IMR-90 (cell line): ENCODE results near the gene TMEM62. TPM values are rescaled to one million over a fixed set of nuclear protein-coding genes. Genes with fewer than 3 reads are reported as not detected.

Source experiments
- ATAC-seq: fragments of 200-7000 bp; cut with Tn5 transposase; 2 replicates; pipeline ENCODE4 v1.9.1; 2020; ENCODE audit warnings: low read depth, mild to moderate bottlenecking, moderate library complexity
- BruUV-seq: library from RNA; stranded (reverse); fragments of 400-500 nt; replicated peaks from 2 replicates; lab custom pipeline; 2021; lab: Mats Ljungman, UMichigan
- CTCF ChIA-PET: fragments of 300-600 bp; formaldehyde crosslinking; extraction: SDS; loops from one replicate; lab custom pipeline; 2021; ENCODE audit warnings: antibody characterized with exemption; lab: Yijun Ruan, JAX
- POLR2A ChIA-PET: fragments of 300-600 bp; sonication (Branson Sonifier 250); formaldehyde crosslinking; loops from one replicate; lab custom pipeline; 2022; ENCODE audit warnings: antibody characterized with exemption; ENCODE audit not compliant: unreplicated experiment; lab: Charles Lee
- DNase-seq: peaks from one replicate; pipeline ENCODE4 v3.0.0; 2013
- H2AFZ ChIP-seq: replicated peaks from 2 replicates; pipeline ENCODE3; 2013; ENCODE audit warnings: low read length, mild to moderate bottlenecking; ENCODE audit not compliant: poor library complexity
- H2AK5ac ChIP-seq: 2 replicates; pipeline ENCODE4 v1.6.1; 2013; ENCODE audit warnings: low read depth, low read length, inconsistent platforms
- H2AK9ac ChIP-seq: replicated peaks from 2 replicates; pipeline ENCODE3; 2013; ENCODE audit warnings: mild to moderate bottlenecking, low read depth, low read length, moderate library complexity; ENCODE audit not compliant: poor library complexity
- H2BK120ac ChIP-seq: 2 replicates; pipeline ENCODE4 v1.6.1; 2013; ENCODE audit warnings: low read depth, low read length, inconsistent platforms
- H2BK15ac ChIP-seq: 3 replicates; pipeline ENCODE4 v1.6.1; 2013; ENCODE audit warnings: low read depth, low read length, inconsistent platforms
- H2BK20ac ChIP-seq: 2 replicates; pipeline ENCODE4 v1.6.1; 2013; ENCODE audit warnings: low read depth, mild to moderate bottlenecking, inconsistent platforms, low read length, moderate library complexity
- H2BK5ac ChIP-seq: 2 replicates; pipeline ENCODE4 v1.6.1; 2013; ENCODE audit warnings: mild to moderate bottlenecking, low read depth, low read length, inconsistent platforms; ENCODE audit not compliant: poor library complexity, severe bottlenecking
- H3K14ac ChIP-seq: replicated peaks from 2 replicates; pipeline ENCODE4 v1.6.1; 2013; ENCODE audit warnings: low read depth, low read length, inconsistent platforms
- H3K18ac ChIP-seq: 2 replicates; pipeline ENCODE4 v1.6.1; 2013; ENCODE audit warnings: low read depth, low read length, control low read depth
- H3K23ac ChIP-seq: 2 replicates; pipeline ENCODE4 v1.6.1; 2013; ENCODE audit warnings: low read depth, low read length, inconsistent platforms
- H3K27ac ChIP-seq: 2 replicates; pipeline ENCODE4 v1.5.1; 2013; ENCODE audit warnings: mild to moderate bottlenecking, control low read depth, low read length; ENCODE audit not compliant: insufficient read depth
- H3K27me3 ChIP-seq: 2 replicates; pipeline ENCODE4 v1.6.1; 2013; ENCODE audit warnings: low read length; ENCODE audit not compliant: control insufficient read depth, insufficient read depth
- H3K36me3 ChIP-seq: 2 replicates; pipeline ENCODE4 v1.6.1; 2013; ENCODE audit warnings: low read length, mixed read lengths; ENCODE audit not compliant: control insufficient read depth, insufficient read depth
- H3K4ac ChIP-seq: 2 replicates; pipeline ENCODE4 v1.6.1; 2013; ENCODE audit warnings: low read depth, low read length, inconsistent platforms
- H3K4me1 ChIP-seq: 2 replicates; pipeline ENCODE4 v1.6.1; 2013; ENCODE audit warnings: low read length, mixed read lengths; ENCODE audit not compliant: control insufficient read depth, insufficient read depth
- H3K4me2 ChIP-seq: 2 replicates; pipeline ENCODE4 v1.6.1; 2013; ENCODE audit warnings: low read depth, mild to moderate bottlenecking, control low read depth, low read length, moderate library complexity
- H3K4me3 ChIP-seq: 2 replicates; pipeline ENCODE4 v1.5.1; 2013; ENCODE audit warnings: low read depth, mild to moderate bottlenecking, control low read depth, low read length, moderate library complexity; ENCODE audit not compliant: insufficient read depth
- H3K56ac ChIP-seq: 2 replicates; pipeline ENCODE4 v1.6.1; 2013; ENCODE audit warnings: low read length, inconsistent platforms; ENCODE audit not compliant: insufficient read depth; ENCODE audit errors: extremely low read depth
- H3K79me1 ChIP-seq, 2 experiments: 2 replicates each; pipeline ENCODE4 v1.6.1; 2013; ENCODE audit warnings: low read length in 2 of 2, inconsistent platforms in 1 of 2, low read depth in 1 of 2
- H3K9ac ChIP-seq: 2 replicates; pipeline ENCODE4 v1.6.1; 2013; ENCODE audit warnings: low read depth, low read length, control low read depth
- H3K9me1 ChIP-seq: 2 replicates; pipeline ENCODE4 v1.6.1; 2013; ENCODE audit warnings: low read length, inconsistent platforms; ENCODE audit not compliant: insufficient read depth
- H3K9me3 ChIP-seq: 2 replicates; pipeline ENCODE4 v1.6.1; 2013; ENCODE audit warnings: low read length; ENCODE audit not compliant: control insufficient read depth, insufficient read depth
- H4K20me1 ChIP-seq: 2 replicates; pipeline ENCODE4 v1.6.1; 2013; ENCODE audit warnings: low read length, inconsistent platforms; ENCODE audit not compliant: insufficient read depth
- H4K5ac ChIP-seq: 2 replicates; pipeline ENCODE4 v1.6.1; 2013; ENCODE audit warnings: mild to moderate bottlenecking, low read depth, low read length, control low read depth
- H4K8ac ChIP-seq, 2 experiments: 2 replicates each; pipeline ENCODE4 v1.6.1; 2013; ENCODE audit warnings: low read depth in 2 of 2, low read length in 2 of 2, control low read depth in 1 of 2, inconsistent platforms in 1 of 2
- H4K91ac ChIP-seq: 2 replicates; pipeline ENCODE4 v1.6.1; 2013; ENCODE audit warnings: low read depth, low read length, inconsistent platforms; ENCODE audit not compliant: insufficient read depth
- NFE2L2 ChIP-seq: fragments of 150-350 bp; IDR thresholded peaks from 2 replicates; pipeline ENCODE4 v1.6.1; 2016; ENCODE audit warnings: low read depth, mild to moderate bottlenecking, low read length
- SMC3 ChIP-seq: fragments of 150-350 bp; IDR thresholded peaks from 2 replicates; pipeline ENCODE4 v1.6.1; 2016; ENCODE audit warnings: low read depth, mild to moderate bottlenecking, antibody characterized with exemption, low read length, moderate library complexity
- WGBS, 2 experiments: methylation state at CpG; one replicate each; pipeline versions ENCODE4 v1.1.5 to v1.1.7; 2013; ENCODE audit warnings: missing lambda C conversion rate in 2 of 2; ENCODE audit not compliant: insufficient read length in 1 of 2; ENCODE audit errors: extremely low coverage in 2 of 2; 5-methylcytosine and 5-hydroxymethylcytosine counted together
- dilution Hi-C: fragments of 300-500 bp; cut with HindIII; formaldehyde crosslinking; loops from one replicate; pipeline ENCODE4 v1.14.3; 2018; ENCODE audit warnings: low sequenced_read_pairs; ENCODE audit not compliant: unreplicated experiment
- in situ Hi-C: fragments of 300-500 bp; cut with MboI; formaldehyde crosslinking; loops from 3 replicates; pipeline ENCODE4 v1.14.3; 2019; ENCODE audit warnings: low sequenced_read_pairs, inconsistent platforms, mixed read lengths
- intact Hi-C: fragments of 100-400 bp; cut with micrococcal nuclease; formaldehyde crosslinking; loops from 2 replicates; pipeline ENCODE4 v1.10.0; 2022
- polyA plus RNA-seq, 3 experiments: library from polyadenylated mRNA; depleted of rRNA; stranded (reverse); fragments of >200 nt; gene quantifications; 2 replicates each; pipeline ENCODE4 v1.2.3, GENCODE V29; 2012; ENCODE audit warnings: low replicate concordance in 1 of 3
- total RNA-seq: library from RNA; depleted of rRNA; stranded (reverse); fragments of >200 nt; gene quantifications from 2 replicates; pipeline ENCODE4 v1.2.3, GENCODE V29; 2012
- TF ChIP-seq, protein P1 (sequence below): fragments of 150-350 bp; IDR thresholded peaks from 2 replicates; pipeline ENCODE4 v1.6.1; 2017; ENCODE audit warnings: mild to moderate bottlenecking, antibody characterized with exemption, low read length, low read depth

Gene TMEM62
- total and polyA plus RNA-seq, 2 of the 4 experiments (the other 2 are of a cell fraction): 3.7 to 5.6 TPM

DNA sequence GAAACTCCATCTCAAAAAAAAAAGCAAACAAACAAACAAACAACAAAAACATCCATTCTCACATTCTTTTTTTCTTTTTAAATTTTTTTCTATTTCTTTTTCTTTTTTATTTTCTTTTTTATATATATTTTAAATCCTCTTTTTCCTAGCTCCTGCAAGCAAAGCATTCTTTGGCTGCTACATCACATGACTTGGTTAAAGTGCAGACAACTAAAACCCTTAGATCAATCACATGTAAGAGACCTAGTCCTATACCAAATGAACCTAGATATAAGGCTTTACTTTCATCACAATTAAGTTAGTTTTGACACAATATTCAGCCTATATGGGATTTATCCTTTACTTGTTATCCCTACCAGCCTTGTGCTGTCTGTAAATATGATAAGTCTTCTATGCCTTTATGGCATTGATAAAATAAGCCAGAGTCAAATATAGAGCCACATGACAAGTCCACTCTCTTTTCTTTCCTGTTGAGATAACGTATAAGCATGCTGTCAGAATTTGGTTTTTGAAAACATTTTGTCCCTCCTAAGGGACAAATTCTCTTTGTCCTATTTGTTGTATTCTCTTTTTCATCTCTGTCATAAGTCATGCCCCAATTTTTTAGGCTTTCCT lies 38.9 kb upstream of the TMEM62 start:
- no peak overlapping the region for H3K14ac ChIP-seq
- peaks cover 13% of the 10 kb centered on the region; the same call in 1 of the 2 replicates for H3K9me1 ChIP-seq
- no peak overlapping the region for H3K4me3 ChIP-seq
- H4K20me1 ChIP-seq: peaks cover 28% of the 10 kb centered on the region
- no peak overlapping the region for H3K9ac ChIP-seq
- peaks cover 9 to 61% of the 10 kb centered on the region in 2 experiments; a peak in 3 of 4 replicates for H3K79me1 ChIP-seq
- H4K8ac ChIP-seq: no peak overlapping the region
- H2AFZ ChIP-seq: no peak overlapping the region
- no peak for ATAC-seq
- no peak overlapping the region for H3K56ac ChIP-seq
- H3K18ac ChIP-seq: no peak overlapping the region
- H2BK120ac ChIP-seq: no peak overlapping the region
- no peak overlapping the region for H2AK9ac ChIP-seq
- in situ Hi-C loops: no loop called here
- no peak overlapping the region for H2BK15ac ChIP-seq
- H3K4ac ChIP-seq: no peak overlapping the region
- H2BK5ac ChIP-seq: no peak overlapping the region
- no peaks in the 10 kb centered on the region for H3K27me3 ChIP-seq
- no peaks in the 10 kb centered on the region for H3K9me3 ChIP-seq
- H3K4me1 ChIP-seq: peaks cover 12% of the 10 kb centered on the region
- no peak overlapping the region for H3K27ac ChIP-seq
- ChIA-PET POLR2A (no interaction called here), CTCF (no interaction called here)
- H4K91ac ChIP-seq: no peak overlapping the region
- DNase-seq: no peak
- BruUV-seq: no TSS peak
- dilution Hi-C loops: no loop called here
- H3K4me2 ChIP-seq: no peak overlapping the region
- peaks cover 4% of the 10 kb centered on the region for H3K36me3 ChIP-seq
- H3K23ac ChIP-seq: no peak overlapping the region
- intact Hi-C loops: loop anchor here (10.0 kb wide), 1 partner anchor 90 kb away; the partner anchor contains the start of gene CCNDBP1
- TF ChIP-seq SMC3 (no peak), NFE2L2 (no peak)
- TF ChIP-seq, protein P1, sequence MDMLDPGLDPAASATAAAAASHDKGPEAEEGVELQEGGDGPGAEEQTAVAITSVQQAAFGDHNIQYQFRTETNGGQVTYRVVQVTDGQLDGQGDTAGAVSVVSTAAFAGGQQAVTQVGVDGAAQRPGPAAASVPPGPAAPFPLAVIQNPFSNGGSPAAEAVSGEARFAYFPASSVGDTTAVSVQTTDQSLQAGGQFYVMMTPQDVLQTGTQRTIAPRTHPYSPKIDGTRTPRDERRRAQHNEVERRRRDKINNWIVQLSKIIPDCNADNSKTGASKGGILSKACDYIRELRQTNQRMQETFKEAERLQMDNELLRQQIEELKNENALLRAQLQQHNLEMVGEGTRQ: no peak
- H2BK20ac ChIP-seq: no peak overlapping the region
- H4K5ac ChIP-seq: no peak overlapping the region
- H2AK5ac ChIP-seq: no peak overlapping the region
- no CpG with 5 or more reads among the region's 1 CpG for WGBS, 2 experiments
